HG03354 (cell line): ENCODE results near the gene LRIT3.
A peak's percentile ranks its signal among the peaks of the same experiment; 100 is the strongest.

Source experiments
- ATAC-seq: cut with Tn5 transposase; IDR thresholded peaks from one replicate; pipeline ENCODE4 v1.9.1; 2021; ENCODE audit warnings: mild to moderate bottlenecking; ENCODE audit not compliant: unreplicated experiment, poor library complexity, severe bottlenecking

LRIT3 gene

GRCh38 chr4:109847896-109848442 is at the start of gene LRIT3:
Gene LRIT3, plus strand, starts transcription at chr4:109848107. Its CDS starts 95 bp downstream, at chr4:109848202.
- ATAC-seq = no peak

GRCh38 chr4:109798866-109799265 is 49.0 kb upstream of the LRIT3 start:
- ATAC-seq = no peak

DNA sequence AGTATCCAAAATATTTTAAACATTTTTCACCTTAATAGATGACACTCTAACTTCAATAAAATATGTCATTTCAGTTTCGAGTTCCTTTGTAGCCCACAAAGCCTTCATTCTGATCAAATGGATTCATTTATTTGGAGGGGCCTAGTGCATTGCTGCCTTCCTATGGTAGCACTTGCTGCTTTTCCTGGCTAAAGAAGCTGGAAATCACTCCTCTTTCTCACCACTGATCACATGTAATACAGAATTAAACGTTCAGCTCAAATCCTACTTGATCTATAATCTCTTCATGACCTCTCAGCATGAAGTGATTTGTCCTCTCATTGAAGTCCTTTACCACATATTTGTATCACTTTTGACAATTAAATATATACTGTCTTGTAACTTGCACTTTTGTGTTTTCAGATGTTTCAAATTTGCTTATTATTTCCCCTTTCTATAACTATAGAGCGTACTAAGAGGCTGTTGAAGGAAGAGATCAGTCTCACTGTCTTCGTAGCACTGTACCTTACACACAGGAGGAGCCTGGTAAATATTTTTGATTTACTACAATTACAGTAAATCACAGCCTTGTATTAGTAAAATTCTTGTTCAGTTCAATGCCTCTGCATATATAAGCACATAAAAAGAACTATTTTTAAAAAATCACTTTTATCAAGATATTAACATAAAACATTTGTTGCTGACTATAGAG is 46.7 kb upstream of the LRIT3 start:
- no peak for ATAC-seq

DNA sequence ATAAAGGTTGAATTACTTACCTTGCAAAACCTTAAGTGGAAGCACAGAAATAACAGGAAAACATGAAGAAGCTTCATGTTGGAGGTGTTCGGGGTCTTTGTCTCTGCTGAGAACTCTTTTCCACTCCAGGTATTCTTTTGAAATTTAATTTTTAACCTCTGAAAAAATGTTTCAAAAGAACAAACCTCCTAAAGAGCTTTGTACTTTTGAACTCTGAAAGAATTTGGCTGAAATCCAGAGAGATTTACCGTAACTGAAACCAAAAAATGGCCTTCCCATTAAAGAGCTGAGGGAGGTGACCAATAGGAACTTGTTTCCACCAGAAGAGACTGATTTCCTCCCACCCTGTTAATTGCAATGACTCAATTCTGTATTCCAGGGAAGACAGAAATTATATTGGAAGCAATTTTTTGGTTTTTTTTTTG is 46.0 kb upstream of the LRIT3 start, which contains the start of gene CFI:
Gene CFI (minus strand): TSS at position 105 of the 425 bp plus-strand sequence. CDS start 28 bp downstream, at position 77.
- ATAC-seq = no peak

DNA sequence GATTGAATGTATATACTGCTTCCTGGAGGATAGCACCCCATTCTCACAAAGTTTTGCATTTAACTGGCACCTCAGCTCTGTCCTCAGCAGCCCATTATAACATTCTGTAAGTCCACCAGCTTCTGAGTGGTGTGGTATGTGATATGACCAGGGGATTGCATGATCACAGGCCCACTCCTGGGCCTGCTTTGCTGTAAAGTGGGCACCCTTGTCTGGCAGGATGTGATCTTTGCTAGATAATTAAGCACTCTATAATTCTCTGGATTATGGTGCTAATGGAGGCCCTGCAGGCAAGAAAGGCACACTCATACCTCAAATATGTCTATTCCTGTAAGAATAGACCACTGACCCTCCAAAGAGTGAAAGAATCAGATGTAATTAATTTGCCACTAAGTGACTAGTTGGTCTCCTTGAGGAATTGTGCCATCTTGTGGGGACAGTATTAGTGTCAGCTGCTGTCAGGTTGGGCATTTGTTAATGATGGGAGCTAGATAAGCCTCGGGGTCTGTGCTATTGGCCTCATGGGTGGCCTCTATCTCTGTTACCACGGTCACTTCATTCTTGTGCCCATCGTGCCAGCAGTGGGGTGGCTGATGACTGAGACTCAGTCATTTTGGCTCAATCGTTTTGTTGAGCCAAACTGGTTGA is 43.9 kb upstream of the LRIT3 start:
- ATAC-seq = peak; percentile 77

- ATAC-seq = no peak
Observed at GRCh38 chr4:109809655-109810054, 38.3 kb upstream of the LRIT3 start.

DNA sequence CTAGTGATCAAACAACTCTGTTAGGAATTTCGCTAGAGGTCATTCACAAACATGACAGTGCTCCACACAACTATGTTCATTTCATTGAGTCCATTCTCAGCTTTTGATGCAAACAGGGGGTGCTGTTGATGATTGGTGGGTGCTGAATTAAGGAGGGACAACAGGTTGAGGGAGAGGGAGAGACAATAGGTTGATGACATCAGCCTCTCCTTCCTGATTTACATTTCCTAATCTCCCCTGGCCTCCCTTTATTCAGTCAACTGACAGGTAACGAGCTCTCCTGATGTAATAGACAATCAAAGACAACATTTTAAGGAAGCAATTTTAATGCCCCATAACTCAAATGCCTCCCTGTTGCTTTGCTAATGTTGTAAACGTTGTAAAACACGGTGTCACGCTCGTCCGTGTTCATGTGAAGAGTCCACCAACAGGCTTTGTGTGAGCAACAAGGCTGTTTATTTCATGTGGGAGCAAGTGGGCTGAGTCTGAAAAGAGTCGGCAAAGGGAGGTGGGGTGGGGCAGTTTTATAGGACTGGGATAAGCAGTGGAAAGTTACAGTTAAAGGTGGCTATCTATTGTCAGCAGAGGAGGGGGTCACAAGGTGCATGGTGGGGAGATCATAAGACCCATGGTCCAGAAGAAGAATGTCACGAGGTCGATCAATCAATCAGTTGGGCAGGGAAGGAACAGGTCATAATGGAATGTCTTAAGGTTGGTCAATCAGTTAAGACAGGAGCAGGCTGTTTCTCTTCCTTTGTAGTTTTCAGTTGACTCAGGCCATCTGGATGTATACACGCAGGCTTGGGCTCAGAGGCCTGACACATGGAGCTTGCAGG is 37.1 kb upstream of the LRIT3 start:
- ATAC-seq = no peak

DNA sequence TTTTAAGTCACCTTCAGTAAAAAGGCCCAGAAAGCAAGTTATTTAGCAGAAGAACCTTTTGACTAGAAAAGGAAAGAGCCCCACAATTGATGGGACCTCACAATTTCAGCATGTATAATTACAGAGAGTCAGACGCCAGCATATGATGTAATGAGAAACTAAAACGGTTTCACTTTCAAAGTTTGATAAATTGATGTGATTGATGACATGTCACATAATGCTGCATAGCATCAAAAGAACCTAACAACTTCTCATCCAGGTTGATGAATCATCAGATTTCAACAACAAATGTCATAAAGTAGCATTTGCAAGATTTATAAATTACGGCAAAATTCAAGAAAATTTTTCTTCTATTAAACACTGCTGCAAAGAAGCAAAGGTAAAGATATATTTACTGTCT is 36.2 kb upstream of the LRIT3 start:
- no peak for ATAC-seq

- peak; percentile 99 for ATAC-seq
Observed at GRCh38 chr4:109815151-109816081, 32.5 kb upstream of the LRIT3 start, which contains the start of gene GAR1. Gene GAR1, plus strand, starts transcription at chr4:109815762. Its CDS starts 403 bp downstream, at chr4:109816165.

GRCh38 chr4:109816082-109816442 is 31.8 kb upstream of the LRIT3 start:
- ATAC-seq = peak; percentile 0

GRCh38 chr4:109816894-109817293 is 31.0 kb upstream of the LRIT3 start:
- no peak for ATAC-seq

- no peak for ATAC-seq
Observed at GRCh38 chr4:109818268-109818667, 29.6 kb upstream of the LRIT3 start.

DNA sequence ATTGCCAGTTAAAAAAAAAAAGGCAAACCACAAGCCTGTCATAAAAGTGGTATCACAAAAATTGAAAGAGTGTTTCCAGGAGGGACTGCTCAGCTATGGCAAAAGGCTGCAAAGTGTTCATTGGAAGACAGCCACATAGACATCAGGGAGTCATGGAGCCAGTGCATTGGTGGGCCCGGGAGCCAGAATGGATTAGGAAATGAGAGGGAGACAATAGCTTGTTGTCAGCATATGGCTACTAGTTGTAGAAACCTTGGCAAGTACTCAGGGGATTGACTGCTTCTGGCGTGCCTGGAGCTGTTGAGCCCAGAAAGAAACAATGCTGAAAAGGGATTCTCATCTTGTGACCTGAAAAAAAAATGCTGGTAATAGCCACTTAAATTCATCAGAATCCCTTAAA is 27.3 kb upstream of the LRIT3 start:
- no peak for ATAC-seq

- ATAC-seq = no peak
Observed at GRCh38 chr4:109821185-109821584, 26.7 kb upstream of the LRIT3 start.

- peak; percentile 79 for ATAC-seq
Observed at GRCh38 chr4:109826719-109827118, 21.2 kb upstream of the LRIT3 start.

DNA sequence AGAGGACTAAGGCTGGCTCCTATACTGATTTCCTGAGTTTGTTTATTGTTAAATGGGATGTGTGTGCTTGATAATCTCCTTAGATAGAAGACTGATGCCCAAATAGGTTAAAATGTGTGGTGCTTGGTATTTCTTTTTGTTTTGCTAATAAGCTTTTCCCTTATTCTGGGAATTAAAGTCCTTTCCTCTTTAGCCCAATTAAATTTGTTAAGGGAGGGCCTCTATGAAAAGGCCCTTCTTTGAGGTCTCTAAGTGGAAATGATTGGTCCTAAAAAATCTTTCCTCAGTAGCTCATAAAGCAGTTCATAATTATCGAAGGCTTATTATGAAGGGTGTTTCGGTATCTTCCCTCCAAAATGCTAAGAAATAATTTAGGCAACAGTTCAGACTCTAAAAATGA is 20.2 kb upstream of the LRIT3 start, which contains the start of gene RRH:
Gene RRH (plus strand): TSS at position 301 of the 400 bp plus-strand sequence. CDS start 56 bp downstream, at position 357.
- ATAC-seq = no peak

DNA sequence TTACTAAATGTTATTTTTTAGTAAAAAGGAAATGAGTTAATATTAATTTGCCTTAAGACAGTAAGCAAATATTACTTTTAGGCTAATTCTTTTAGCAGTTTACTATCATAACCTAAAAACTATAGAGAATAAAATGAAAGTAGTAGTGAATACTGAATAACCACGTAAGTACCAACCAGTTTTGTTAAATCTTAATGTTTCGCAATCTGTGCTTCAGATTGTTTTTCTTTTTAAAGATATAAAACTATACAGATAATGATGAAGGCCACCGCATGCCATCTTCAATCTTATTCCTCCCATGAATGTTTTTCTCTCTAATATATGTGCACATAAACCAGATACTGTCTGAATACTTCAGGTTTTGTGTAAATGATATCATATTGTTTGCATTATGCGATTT is 14.2 kb upstream of the LRIT3 start:
- ATAC-seq = no peak

- no peak for ATAC-seq
Observed at GRCh38 chr4:109836985-109837384, 10.9 kb upstream of the LRIT3 start.
